ENCODE measurements around the gene SEMA3B. TPM values are rescaled to one million over a fixed set of nuclear protein-coding genes. Genes with fewer than 3 reads are reported as not detected.

The SEMA3B gene
- total RNA-seq, 1 experiment from 2014 or later = 7.3 TPM

DNA sequence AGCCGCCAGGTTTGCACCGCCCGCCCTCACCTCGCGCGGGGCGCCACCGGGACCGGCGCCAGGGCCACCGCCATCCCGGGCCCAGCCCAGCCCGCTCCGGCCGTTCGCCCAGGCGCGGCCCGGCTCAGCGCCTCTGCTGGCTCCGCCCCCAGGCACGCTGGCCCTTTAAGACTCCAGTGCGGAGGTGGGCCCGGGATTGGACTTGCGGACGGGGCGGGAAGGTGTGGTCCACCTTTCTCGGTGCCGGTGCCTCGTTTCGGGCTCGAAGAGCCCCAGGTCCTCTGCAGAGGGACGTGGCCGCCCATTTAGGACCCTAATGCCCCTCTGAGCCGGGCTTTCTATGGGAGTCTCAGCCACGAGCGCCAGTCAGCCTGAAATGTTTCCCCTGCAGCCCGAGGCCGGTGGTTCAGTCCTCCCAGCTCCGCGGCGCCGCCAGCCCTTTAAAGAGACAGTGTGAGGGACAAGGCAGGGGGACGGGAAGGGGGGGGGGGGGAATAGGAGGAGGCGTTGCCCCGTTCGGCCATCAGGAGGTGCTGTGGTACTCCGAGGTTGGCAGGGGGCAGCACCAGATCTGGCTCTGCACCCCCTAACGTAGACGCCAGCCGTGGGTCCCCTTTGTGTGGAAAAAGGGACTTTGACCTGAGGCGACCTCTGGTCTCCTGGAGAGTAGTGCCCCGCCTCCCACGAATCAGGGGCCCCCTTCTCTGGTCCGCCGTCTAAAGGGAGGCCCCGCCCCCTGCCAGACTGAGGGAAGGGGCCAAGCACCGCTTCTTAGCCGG is 52.6 kb downstream of the SEMA3B start (continued):
- TF ChIP-seq, protein P1, sequence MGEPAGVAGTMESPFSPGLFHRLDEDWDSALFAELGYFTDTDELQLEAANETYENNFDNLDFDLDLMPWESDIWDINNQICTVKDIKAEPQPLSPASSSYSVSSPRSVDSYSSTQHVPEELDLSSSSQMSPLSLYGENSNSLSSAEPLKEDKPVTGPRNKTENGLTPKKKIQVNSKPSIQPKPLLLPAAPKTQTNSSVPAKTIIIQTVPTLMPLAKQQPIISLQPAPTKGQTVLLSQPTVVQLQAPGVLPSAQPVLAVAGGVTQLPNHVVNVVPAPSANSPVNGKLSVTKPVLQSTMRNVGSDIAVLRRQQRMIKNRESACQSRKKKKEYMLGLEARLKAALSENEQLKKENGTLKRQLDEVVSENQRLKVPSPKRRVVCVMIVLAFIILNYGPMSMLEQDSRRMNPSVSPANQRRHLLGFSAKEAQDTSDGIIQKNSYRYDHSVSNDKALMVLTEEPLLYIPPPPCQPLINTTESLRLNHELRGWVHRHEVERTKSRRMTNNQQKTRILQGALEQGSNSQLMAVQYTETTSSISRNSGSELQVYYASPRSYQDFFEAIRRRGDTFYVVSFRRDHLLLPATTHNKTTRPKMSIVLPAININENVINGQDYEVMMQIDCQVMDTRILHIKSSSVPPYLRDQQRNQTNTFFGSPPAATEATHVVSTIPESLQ (CRISPR knock-in tag; IDR thresholded peaks at IDR 0.05) = no peak
- 0 out of 2 replicates have a peak, but pooled peaks have one; percentile 10 for TF ChIP-seq ZNF263 (CRISPR knock-in tag; IDR thresholded peaks at IDR 0.05; ENCODE audit: low read depth)
- TF ChIP-seq, protein P2, sequence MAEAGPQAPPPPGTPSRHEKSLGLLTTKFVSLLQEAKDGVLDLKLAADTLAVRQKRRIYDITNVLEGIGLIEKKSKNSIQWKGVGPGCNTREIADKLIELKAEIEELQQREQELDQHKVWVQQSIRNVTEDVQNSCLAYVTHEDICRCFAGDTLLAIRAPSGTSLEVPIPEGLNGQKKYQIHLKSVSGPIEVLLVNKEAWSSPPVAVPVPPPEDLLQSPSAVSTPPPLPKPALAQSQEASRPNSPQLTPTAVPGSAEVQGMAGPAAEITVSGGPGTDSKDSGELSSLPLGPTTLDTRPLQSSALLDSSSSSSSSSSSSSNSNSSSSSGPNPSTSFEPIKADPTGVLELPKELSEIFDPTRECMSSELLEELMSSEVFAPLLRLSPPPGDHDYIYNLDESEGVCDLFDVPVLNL (CRISPR knock-in tag; IDR thresholded peaks at IDR 0.05; ENCODE audit: borderline replicate concordance, low read depth) = no peak
- TF ChIP-seq JUN (CRISPR knock-in tag; IDR thresholded peaks at IDR 0.05) = no peak
- TF ChIP-seq ESRRA (CRISPR knock-in tag; IDR thresholded peaks at IDR 0.05; ENCODE audit: borderline replicate concordance) = no peak
- TF ChIP-seq ZNF219 (CRISPR knock-in tag; IDR thresholded peaks at IDR 0.05; ENCODE audit: borderline replicate concordance) = no peak
- TF ChIP-seq AR (CRISPR knock-in tag; IDR thresholded peaks at IDR 0.05) = no peak
- TF ChIP-seq ZNF671 (CRISPR knock-in tag; IDR thresholded peaks at IDR 0.05) = 0 out of 2 replicates have a peak, but pooled peaks have one; percentile 70
- peak; percentile 73; the same call in 1 of the 2 replicates for TF ChIP-seq SMAD3 (CRISPR knock-in tag; IDR thresholded peaks at IDR 0.05; ENCODE audit: borderline replicate concordance)
- no peak for TF ChIP-seq MXD4 (CRISPR knock-in tag; IDR thresholded peaks at IDR 0.05; ENCODE audit: borderline replicate concordance)
- no peak for TF ChIP-seq NR1H2 (CRISPR knock-in tag; IDR thresholded peaks at IDR 0.05)
- no peak for TF ChIP-seq MYBL2 (CRISPR knock-in tag; IDR thresholded peaks at IDR 0.05)
- no peak for TF ChIP-seq HMGA2 (CRISPR knock-in tag; IDR thresholded peaks at IDR 0.05)
- TF ChIP-seq FOXP4 (CRISPR knock-in tag; IDR thresholded peaks at IDR 0.05) = no peak; the same call in 1 of the 2 replicates
- TF ChIP-seq, protein P3, sequence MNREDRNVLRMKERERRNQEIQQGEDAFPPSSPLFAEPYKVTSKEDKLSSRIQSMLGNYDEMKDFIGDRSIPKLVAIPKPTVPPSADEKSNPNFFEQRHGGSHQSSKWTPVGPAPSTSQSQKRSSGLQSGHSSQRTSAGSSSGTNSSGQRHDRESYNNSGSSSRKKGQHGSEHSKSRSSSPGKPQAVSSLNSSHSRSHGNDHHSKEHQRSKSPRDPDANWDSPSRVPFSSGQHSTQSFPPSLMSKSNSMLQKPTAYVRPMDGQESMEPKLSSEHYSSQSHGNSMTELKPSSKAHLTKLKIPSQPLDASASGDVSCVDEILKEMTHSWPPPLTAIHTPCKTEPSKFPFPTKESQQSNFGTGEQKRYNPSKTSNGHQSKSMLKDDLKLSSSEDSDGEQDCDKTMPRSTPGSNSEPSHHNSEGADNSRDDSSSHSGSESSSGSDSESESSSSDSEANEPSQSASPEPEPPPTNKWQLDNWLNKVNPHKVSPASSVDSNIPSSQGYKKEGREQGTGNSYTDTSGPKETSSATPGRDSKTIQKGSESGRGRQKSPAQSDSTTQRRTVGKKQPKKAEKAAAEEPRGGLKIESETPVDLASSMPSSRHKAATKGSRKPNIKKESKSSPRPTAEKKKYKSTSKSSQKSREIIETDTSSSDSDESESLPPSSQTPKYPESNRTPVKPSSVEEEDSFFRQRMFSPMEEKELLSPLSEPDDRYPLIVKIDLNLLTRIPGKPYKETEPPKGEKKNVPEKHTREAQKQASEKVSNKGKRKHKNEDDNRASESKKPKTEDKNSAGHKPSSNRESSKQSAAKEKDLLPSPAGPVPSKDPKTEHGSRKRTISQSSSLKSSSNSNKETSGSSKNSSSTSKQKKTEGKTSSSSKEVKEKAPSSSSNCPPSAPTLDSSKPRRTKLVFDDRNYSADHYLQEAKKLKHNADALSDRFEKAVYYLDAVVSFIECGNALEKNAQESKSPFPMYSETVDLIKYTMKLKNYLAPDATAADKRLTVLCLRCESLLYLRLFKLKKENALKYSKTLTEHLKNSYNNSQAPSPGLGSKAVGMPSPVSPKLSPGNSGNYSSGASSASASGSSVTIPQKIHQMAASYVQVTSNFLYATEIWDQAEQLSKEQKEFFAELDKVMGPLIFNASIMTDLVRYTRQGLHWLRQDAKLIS (CRISPR knock-in tag; IDR thresholded peaks at IDR 0.05; ENCODE audit: borderline replicate concordance) = no peak
- TF ChIP-seq GTF2I (CRISPR knock-in tag; conservative IDR thresholded peaks at IDR 0.05) = no peak
- TF ChIP-seq, protein P4, sequence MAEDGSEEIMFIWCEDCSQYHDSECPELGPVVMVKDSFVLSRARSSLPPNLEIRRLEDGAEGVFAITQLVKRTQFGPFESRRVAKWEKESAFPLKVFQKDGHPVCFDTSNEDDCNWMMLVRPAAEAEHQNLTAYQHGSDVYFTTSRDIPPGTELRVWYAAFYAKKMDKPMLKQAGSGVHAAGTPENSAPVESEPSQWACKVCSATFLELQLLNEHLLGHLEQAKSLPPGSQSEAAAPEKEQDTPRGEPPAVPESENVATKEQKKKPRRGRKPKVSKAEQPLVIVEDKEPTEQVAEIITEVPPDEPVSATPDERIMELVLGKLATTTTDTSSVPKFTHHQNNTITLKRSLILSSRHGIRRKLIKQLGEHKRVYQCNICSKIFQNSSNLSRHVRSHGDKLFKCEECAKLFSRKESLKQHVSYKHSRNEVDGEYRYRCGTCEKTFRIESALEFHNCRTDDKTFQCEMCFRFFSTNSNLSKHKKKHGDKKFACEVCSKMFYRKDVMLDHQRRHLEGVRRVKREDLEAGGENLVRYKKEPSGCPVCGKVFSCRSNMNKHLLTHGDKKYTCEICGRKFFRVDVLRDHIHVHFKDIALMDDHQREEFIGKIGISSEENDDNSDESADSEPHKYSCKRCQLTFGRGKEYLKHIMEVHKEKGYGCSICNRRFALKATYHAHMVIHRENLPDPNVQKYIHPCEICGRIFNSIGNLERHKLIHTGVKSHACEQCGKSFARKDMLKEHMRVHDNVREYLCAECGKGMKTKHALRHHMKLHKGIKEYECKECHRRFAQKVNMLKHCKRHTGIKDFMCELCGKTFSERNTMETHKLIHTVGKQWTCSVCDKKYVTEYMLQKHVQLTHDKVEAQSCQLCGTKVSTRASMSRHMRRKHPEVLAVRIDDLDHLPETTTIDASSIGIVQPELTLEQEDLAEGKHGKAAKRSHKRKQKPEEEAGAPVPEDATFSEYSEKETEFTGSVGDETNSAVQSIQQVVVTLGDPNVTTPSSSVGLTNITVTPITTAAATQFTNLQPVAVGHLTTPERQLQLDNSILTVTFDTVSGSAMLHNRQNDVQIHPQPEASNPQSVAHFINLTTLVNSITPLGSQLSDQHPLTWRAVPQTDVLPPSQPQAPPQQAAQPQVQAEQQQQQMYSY (CRISPR knock-in tag; IDR thresholded peaks at IDR 0.05) = peak; percentile 39; the same call in 1 of the 2 replicates
- TF ChIP-seq CREB1 (CRISPR knock-in tag; IDR thresholded peaks at IDR 0.05) = 0 out of 2 replicates have a peak, but pooled peaks have one; percentile 36
- no peak for TF ChIP-seq RORB (CRISPR knock-in tag; IDR thresholded peaks at IDR 0.05)
- peak; percentile 25; the same call in 1 of the 2 replicates for TF ChIP-seq NFE2L1 (CRISPR knock-in tag; IDR thresholded peaks at IDR 0.05)
- no peak for TF ChIP-seq GABPB1 (CRISPR knock-in tag; IDR thresholded peaks at IDR 0.05)
- TF ChIP-seq ZBTB21 (CRISPR knock-in tag; IDR thresholded peaks at IDR 0.05; ENCODE audit: borderline replicate concordance) = no peak
- TF ChIP-seq NR3C1 (CRISPR knock-in tag; conservative IDR thresholded peaks at IDR 0.05; ENCODE audit: low read depth) = no peak
- TF ChIP-seq NFATC4 (CRISPR knock-in tag; IDR thresholded peaks at IDR 0.05) = no peak
